Progenitor cell of endocrine pancreas (in vitro differentiated cells): ENCODE data around the gene CDKN2B. TPM values are rescaled to one million over a fixed set of nuclear protein-coding genes. Genes with fewer than 3 reads are reported as not detected.

Source experiments
- DNase-seq: peaks from one replicate; pipeline ENCODE4 v3.0.0; 2021; ENCODE audit warnings: low spot score; ENCODE audit not compliant: unreplicated experiment
- H3K27ac Mint-ChIP-seq: 2 replicates; pipeline ENCODE4 v1.8.0; 2021; ENCODE audit warnings: mild to moderate bottlenecking, moderate library complexity, mixed read lengths
- H3K27me3 Mint-ChIP-seq: 2 replicates; pipeline ENCODE4 v1.8.0; 2021; ENCODE audit warnings: mixed read lengths
- H3K36me3 Mint-ChIP-seq: 2 replicates; pipeline ENCODE4 v1.8.0; 2022; ENCODE audit warnings: mixed read lengths; ENCODE audit not compliant: insufficient read depth
- H3K4me1 Mint-ChIP-seq: 2 replicates; pipeline ENCODE4 v1.8.0; 2021; ENCODE audit warnings: low read depth, mixed read lengths
- H3K4me3 Mint-ChIP-seq: 2 replicates; pipeline ENCODE4 v1.8.0; 2021; ENCODE audit warnings: low read depth, mild to moderate bottlenecking, moderate library complexity, mixed read lengths
- H3K9me3 Mint-ChIP-seq: 2 replicates; pipeline ENCODE4 v1.8.0; 2021; ENCODE audit warnings: low read depth, mixed read lengths
- CTCF ChIP-seq: fragments of 200-600 bp; sonication (generic); IDR thresholded peaks from one replicate; pipeline ENCODE4 v1.5.0; 2021; ENCODE audit warnings: antibody characterized with exemption, mild to moderate bottlenecking; ENCODE audit not compliant: unreplicated experiment
- total RNA-seq: library from RNA; stranded (reverse); gene quantifications from 2 replicates; pipeline ENCODE4 v1.2.1, GENCODE V29; 2021

The CDKN2B gene
- total RNA-seq, 1 donor from 2014 or later = 1.2 TPM

- DNase-seq = no peak
- Mint-ChIP-seq H3K27ac (no peak overlapping the region), H3K4me1 (no peaks in the 10 kb centered on the region), H3K27me3 (peaks cover 84% of the 10 kb centered on the region), H3K9me3 (no peaks in the 10 kb centered on the region), H3K36me3 (no peaks in the 10 kb centered on the region), H3K4me3 (no peak overlapping the region)
- TF ChIP-seq CTCF = no peak
Observed at GRCh38 chr9:21989440-21990189, 19.5 kb downstream of the CDKN2B start.

- no peak for DNase-seq
- H3K4me1 Mint-ChIP-seq = no peaks in the 10 kb centered on the region
- no peaks in the 10 kb centered on the region for H3K9me3 Mint-ChIP-seq
- no peak overlapping the region for H3K4me3 Mint-ChIP-seq
- no peaks in the 10 kb centered on the region for H3K36me3 Mint-ChIP-seq
- no peak for TF ChIP-seq CTCF
- H3K27ac Mint-ChIP-seq = no peak overlapping the region
- H3K27me3 Mint-ChIP-seq = peaks cover 88% of the 10 kb centered on the region
Observed at GRCh38 chr9:21988056-21988990, 20.8 kb downstream of the CDKN2B start.

- H3K4me3 Mint-ChIP-seq = no peak overlapping the region
- no peaks in the 10 kb centered on the region for H3K9me3 Mint-ChIP-seq
- H3K27me3 Mint-ChIP-seq = peaks cover 98% of the 10 kb centered on the region
- no peaks in the 10 kb centered on the region for H3K4me1 Mint-ChIP-seq
- H3K36me3 Mint-ChIP-seq = no peaks in the 10 kb centered on the region
- TF ChIP-seq CTCF = no peak
- no peak overlapping the region for H3K27ac Mint-ChIP-seq
- DNase-seq = no peak
Observed at GRCh38 chr9:21985964-21986667, 23.0 kb downstream of the CDKN2B start.

GRCh38 chr9:21984101-21984500 lies 25.0 kb downstream of the CDKN2B start:
- no peak for TF ChIP-seq CTCF
- Mint-ChIP-seq H3K4me3 (no peak overlapping the region), H3K4me1 (no peaks in the 10 kb centered on the region), H3K36me3 (no peaks in the 10 kb centered on the region), H3K27ac (no peak overlapping the region), H3K9me3 (no peaks in the 10 kb centered on the region), H3K27me3 (peaks cover 96% of the 10 kb centered on the region)
- DNase-seq = no peak

- DNase-seq = no peak
- Mint-ChIP-seq H3K27me3 (peaks cover 96% of the 10 kb centered on the region), H3K9me3 (no peaks in the 10 kb centered on the region), H3K4me1 (no peaks in the 10 kb centered on the region), H3K4me3 (no peak overlapping the region), H3K36me3 (no peaks in the 10 kb centered on the region), H3K27ac (no peak overlapping the region)
- TF ChIP-seq CTCF = no peak
Observed at GRCh38 chr9:21983561-21983935, 25.6 kb downstream of the CDKN2B start.
